ENCODE results near the gene TACC3. TPM values are rescaled to one million over a fixed set of nuclear protein-coding genes. Genes with fewer than 3 reads are reported as not detected.

The TACC3 gene
- 10 to 100 TPM in 1 of 2 donors, 1 to 10 TPM in 1; 4.3 to 35.6 TPM for total RNA-seq

GRCh38 chr4:1721003-1721665 is at the start of gene TACC3, which contains the start of gene TMEM129:
Gene TACC3 (plus strand): TSS chr4:1721521. CDS start chr4:1723422, 1,901 bp downstream.
Gene TMEM129 (minus strand): TSS chr4:1721323. CDS start chr4:1720837, 486 bp downstream.
- H3K27me3 ChIP-seq (replicated peaks; ENCODE audit: insufficient read depth): no peaks in the 10 kb centered on the region
- WGBS: 0% methylated on average over 1 of the region's 83 CpGs
- peaks cover 0 to 3% of the 10 kb centered on the region in 2 donors for H3K36me3 ChIP-seq
- H3K4me3 ChIP-seq: peak within 1 kb of the TSS; percentile 63 to 67
- H3K9me3 ChIP-seq: no peaks in the 10 kb centered on the region
- intact Hi-C loops (cut with DNase I): loop anchor here (5.0 kb wide), 1 partner anchor 39 kb away; the partner anchor contains the start of gene FAM53A
- DNase-seq (ENCODE audit: low spot score): peak; percentile 98
- peaks cover 23% of the 10 kb centered on the region for H3K4me1 ChIP-seq (replicated peaks)
- TF ChIP-seq POLR2AphosphoS5 (IDR thresholded peaks at IDR 0.05) (peak; percentile 89), CTCF (IDR thresholded peaks at IDR 0.05) (peak in 1 of 4 experiments; percentile 12), POLR2A (IDR thresholded peaks at IDR 0.05) (peak; percentile 89)
- H3K27ac ChIP-seq: peak within 1 kb of the TSS; percentile 85 to 89

- no peak overlapping the region for H3K4me3 ChIP-seq
- H3K4me1 ChIP-seq (replicated peaks): no peaks in the 10 kb centered on the region
- no peaks in the 10 kb centered on the region for H3K36me3 ChIP-seq
- 87% methylated on average over 20 of the region's 20 CpGs for WGBS
- DNase-seq (ENCODE audit: low spot score): no peak
- TF ChIP-seq CTCF (IDR thresholded peaks at IDR 0.05): no peak
- H3K9me3 ChIP-seq: no peaks in the 10 kb centered on the region
- no peak overlapping the region for H3K27ac ChIP-seq
- no peaks in the 10 kb centered on the region for H3K27me3 ChIP-seq (replicated peaks; ENCODE audit: insufficient read depth)
- intact Hi-C loops (cut with DNase I): no loop called here
Observed at GRCh38 chr4:1673671-1674070, 47.6 kb upstream of the TACC3 start.

- no peaks in the 10 kb centered on the region for H3K27me3 ChIP-seq (replicated peaks; ENCODE audit: insufficient read depth)
- H3K4me3 ChIP-seq: no peak overlapping the region
- H3K4me1 ChIP-seq (replicated peaks): no peaks in the 10 kb centered on the region
- DNase-seq (ENCODE audit: low spot score): no peak
- intact Hi-C loops (cut with DNase I): no loop called here
- TF ChIP-seq POLR2AphosphoS5 (IDR thresholded peaks at IDR 0.05) (no peak), CTCF (IDR thresholded peaks at IDR 0.05) (no peak), POLR2A (IDR thresholded peaks at IDR 0.05) (no peak)
- no peak overlapping the region for H3K27ac ChIP-seq
- no peaks in the 10 kb centered on the region for H3K36me3 ChIP-seq
- 68% methylated on average over 9 of the region's 9 CpGs for WGBS
- no peaks in the 10 kb centered on the region for H3K9me3 ChIP-seq
Observed at GRCh38 chr4:1674682-1675081, 46.6 kb upstream of the TACC3 start.

- TF ChIP-seq POLR2A (IDR thresholded peaks at IDR 0.05) (no peak), CTCF (IDR thresholded peaks at IDR 0.05) (no peak), POLR2AphosphoS5 (IDR thresholded peaks at IDR 0.05) (no peak)
- no peak overlapping the region for H3K4me3 ChIP-seq
- no peaks in the 10 kb centered on the region for H3K9me3 ChIP-seq
- no peak for DNase-seq (ENCODE audit: low spot score)
- 79% methylated on average over 14 of the region's 19 CpGs for WGBS
- no peaks in the 10 kb centered on the region for H3K4me1 ChIP-seq (replicated peaks)
- H3K27me3 ChIP-seq (replicated peaks; ENCODE audit: insufficient read depth): no peaks in the 10 kb centered on the region
- H3K27ac ChIP-seq: no peak overlapping the region
- no peaks in the 10 kb centered on the region for H3K36me3 ChIP-seq
- intact Hi-C loops (cut with DNase I): no loop called here
Observed at GRCh38 chr4:1675136-1675801, 46.1 kb upstream of the TACC3 start.

GRCh38 chr4:1675802-1676137 is 45.6 kb upstream of the TACC3 start:
- 84% methylated on average over 10 of the region's 10 CpGs for WGBS

More at GRCh38 chr4:1675802-1676137, 45.6 kb upstream of the TACC3 start:
- no peak overlapping the region for H3K4me3 ChIP-seq
- TF ChIP-seq CTCF (IDR thresholded peaks at IDR 0.05) (no peak), POLR2A (IDR thresholded peaks at IDR 0.05) (no peak), POLR2AphosphoS5 (IDR thresholded peaks at IDR 0.05) (no peak)
- H3K27me3 ChIP-seq (replicated peaks; ENCODE audit: insufficient read depth): no peaks in the 10 kb centered on the region
- H3K9me3 ChIP-seq: no peaks in the 10 kb centered on the region
- no peaks in the 10 kb centered on the region for H3K4me1 ChIP-seq (replicated peaks)
- DNase-seq (ENCODE audit: low spot score): no peak
- H3K36me3 ChIP-seq: no peaks in the 10 kb centered on the region
- intact Hi-C loops (cut with DNase I): no loop called here
- H3K27ac ChIP-seq: no peak overlapping the region
